Fibroblast of lung (primary cell): ENCODE data around the gene NXPH1. TPM values are rescaled to one million over a fixed set of nuclear protein-coding genes. Genes with fewer than 3 reads are reported as not detected.

Experiments used
- DNase-seq, 2 donors: peaks; one replicate each; pipeline versions ENCODE4 v3.0.0 to v3.0.0-alpha.2; 2010; ENCODE audit warnings: low read depth in 2 of 2
- H2AFZ ChIP-seq: 2 replicates; pipeline ENCODE4 v1.5.1; 2012; ENCODE audit warnings: low read length, control low read depth, inconsistent platforms
- H3K27ac ChIP-seq: 2 replicates; pipeline ENCODE4 v1.5.1; 2011; ENCODE audit warnings: low read length, control low read depth; ENCODE audit not compliant: insufficient read depth
- H3K27me3 ChIP-seq: 2 replicates; pipeline ENCODE4 v1.5.1; 2011; ENCODE audit warnings: mild to moderate bottlenecking, low read length; ENCODE audit not compliant: control insufficient read depth, insufficient read depth
- H3K36me3 ChIP-seq: 2 replicates; pipeline ENCODE4 v1.5.1; 2011; ENCODE audit warnings: low read length; ENCODE audit not compliant: control insufficient read depth, insufficient read depth
- H3K4me1 ChIP-seq: 2 replicates; pipeline ENCODE4 v1.5.1; 2011; ENCODE audit warnings: low read length; ENCODE audit not compliant: control insufficient read depth, insufficient read depth; ENCODE audit errors: extremely low read depth
- H3K4me2 ChIP-seq: 2 replicates; pipeline ENCODE4 v1.5.1; 2011; ENCODE audit warnings: low read length, control low read depth; ENCODE audit not compliant: insufficient read depth; ENCODE audit errors: extremely low read depth
- H3K4me3 ChIP-seq, 4 experiments: fragments of 200-600 bp in 1 of 4; sonication (generic) in 1 of 4; replicated peaks in 1 of 4; 2 replicates each; pipeline ENCODE4 v1.5.1; 2011 to 2016; ENCODE audit warnings: low read length in 4 of 4, low read depth in 3 of 4, mild to moderate bottlenecking in 3 of 4, control low read depth in 2 of 4, inconsistent platforms in 1 of 4, mixed read lengths in 1 of 4; ENCODE audit not compliant: insufficient read depth in 1 of 4; ENCODE audit errors: control extremely low read depth in 1 of 4
- H3K79me2 ChIP-seq: 2 replicates; pipeline ENCODE4 v1.5.1; 2012; ENCODE audit warnings: mild to moderate bottlenecking, low read length, inconsistent platforms; ENCODE audit not compliant: control insufficient read depth, insufficient read depth
- H3K9ac ChIP-seq: 2 replicates; pipeline ENCODE4 v1.5.1; 2011; ENCODE audit warnings: mild to moderate bottlenecking, low read length, control low read depth; ENCODE audit not compliant: insufficient read depth
- H3K9me3 ChIP-seq: 2 replicates; pipeline ENCODE4 v1.5.1; 2012; ENCODE audit warnings: low read depth, low read length; ENCODE audit not compliant: control insufficient read depth, insufficient read depth
- H4K20me1 ChIP-seq: 2 replicates; pipeline ENCODE4 v1.5.1; 2011; ENCODE audit warnings: low read length; ENCODE audit not compliant: control insufficient read depth, insufficient read depth; ENCODE audit errors: extremely low read depth
- CTCF ChIP-seq, 2 donors: IDR thresholded peaks in 1 of 2; conservative IDR thresholded peaks in 1 of 2; 1 replicate in 1 of 2; 2 replicates in 1 of 2; pipeline ENCODE4 v1.5.1; 2011 to 2012; ENCODE audit warnings: low read length in 2 of 2, control low read depth in 1 of 2, inconsistent platforms in 1 of 2, low read depth in 1 of 2, mild to moderate bottlenecking in 1 of 2
- EZH2 ChIP-seq: IDR thresholded peaks from 2 replicates; pipeline ENCODE4 v1.5.1; 2012; ENCODE audit warnings: low read length, control low read depth, mild to moderate bottlenecking; ENCODE audit errors: missing control alignments
- polyA plus RNA-seq, 2 donors: library from polyadenylated mRNA; depleted of rRNA in 1 of 2; stranded (reverse) in 1 of 2; unstranded in 1 of 2; fragments of >200 nt; gene quantifications; 2 replicates each; pipeline ENCODE4 v1.2.1, GENCODE V29; 2011 to 2012; ENCODE audit warnings: missing spikeins in 1 of 2
- total RNA-seq: library from RNA; depleted of rRNA; stranded (reverse); fragments of >200 nt; gene quantifications from 2 replicates; pipeline ENCODE4 v1.2.1, GENCODE V29; 2014

The NXPH1 gene
- total and polyA plus RNA-seq, 2 donors (not counting 1 experiment from before 2014, with no cell fraction given): not detected

GRCh38 chr7:8629504-8629903 lies 196.1 kb downstream of the NXPH1 start:
- H3K27me3 ChIP-seq: no peaks in the 10 kb centered on the region
- no peak for DNase-seq
- no peak for TF ChIP-seq CTCF (conservative IDR thresholded peaks at IDR 0.05 in 1 of 2, IDR thresholded peaks at IDR 0.05 in 1 of 2; ENCODE audit: low read depth in 1 of 2, low read length in 2 of 2)
- TF ChIP-seq EZH2: no peak
- H3K9ac ChIP-seq: no peak overlapping the region
- H2AFZ ChIP-seq: no peak overlapping the region
- no peaks in the 10 kb centered on the region for H3K4me1 ChIP-seq
- H4K20me1 ChIP-seq: no peaks in the 10 kb centered on the region
- no peaks in the 10 kb centered on the region for H3K36me3 ChIP-seq
- H3K27ac ChIP-seq: no peak overlapping the region
- no peaks in the 10 kb centered on the region for H3K9me3 ChIP-seq
- no peaks in the 10 kb centered on the region for H3K79me2 ChIP-seq
- no peak overlapping the region for H3K4me3 ChIP-seq
- H3K4me2 ChIP-seq: no peak overlapping the region

- TF ChIP-seq CTCF (conservative IDR thresholded peaks at IDR 0.05 in 1 of 2, IDR thresholded peaks at IDR 0.05 in 1 of 2; ENCODE audit: low read depth in 1 of 2, low read length in 2 of 2) (no peak), EZH2 (no peak)
- Histone ChIP-seq H3K36me3 (no peaks in the 10 kb centered on the region), H2AFZ (no peak overlapping the region), H4K20me1 (no peaks in the 10 kb centered on the region), H3K4me1 (no peaks in the 10 kb centered on the region), H3K9ac (no peak overlapping the region), H3K27ac (no peak overlapping the region), H3K4me2 (no peak overlapping the region), H3K27me3 (no peaks in the 10 kb centered on the region), H3K4me3 (no peak overlapping the region), H3K9me3 (no peaks in the 10 kb centered on the region), H3K79me2 (no peaks in the 10 kb centered on the region)
- DNase-seq: no peak
Measured at GRCh38 chr7:8637322-8637721, 203.9 kb downstream of the NXPH1 start.

- peak in 1 of 2 donors; percentile 7 for DNase-seq
- no peak for TF ChIP-seq CTCF (conservative IDR thresholded peaks at IDR 0.05 in 1 of 2, IDR thresholded peaks at IDR 0.05 in 1 of 2; ENCODE audit: low read depth in 1 of 2, low read length in 2 of 2)
- no peak for TF ChIP-seq EZH2
- Histone ChIP-seq H3K4me2 (no peak overlapping the region), H3K27me3 (no peaks in the 10 kb centered on the region), H4K20me1 (no peaks in the 10 kb centered on the region), H3K36me3 (no peaks in the 10 kb centered on the region), H2AFZ (no peak overlapping the region), H3K79me2 (no peaks in the 10 kb centered on the region), H3K27ac (no peak overlapping the region), H3K9ac (no peak overlapping the region), H3K9me3 (no peaks in the 10 kb centered on the region), H3K4me1 (no peaks in the 10 kb centered on the region), H3K4me3 (no peak overlapping the region)
Measured at GRCh38 chr7:8638076-8638475, 204.7 kb downstream of the NXPH1 start.
